NCI-H1048 (cell line): ENCODE results near the gene ARHGEF10L.
"Not testable (repeated sequence)": the region's sequence is repeated elsewhere in the genome, so short reads cannot be mapped to it uniquely, and the experiment has no call there.

ENCODE experiments used
- DNase-seq: peaks from one replicate; lab custom pipeline; 2025; lab: John Stamatoyannopoulos, UW

ARHGEF10L gene

GRCh38 chr1:17609529-17609928, 70.0 kb downstream of the ARHGEF10L start:
- DNase-seq: no peak

DNA sequence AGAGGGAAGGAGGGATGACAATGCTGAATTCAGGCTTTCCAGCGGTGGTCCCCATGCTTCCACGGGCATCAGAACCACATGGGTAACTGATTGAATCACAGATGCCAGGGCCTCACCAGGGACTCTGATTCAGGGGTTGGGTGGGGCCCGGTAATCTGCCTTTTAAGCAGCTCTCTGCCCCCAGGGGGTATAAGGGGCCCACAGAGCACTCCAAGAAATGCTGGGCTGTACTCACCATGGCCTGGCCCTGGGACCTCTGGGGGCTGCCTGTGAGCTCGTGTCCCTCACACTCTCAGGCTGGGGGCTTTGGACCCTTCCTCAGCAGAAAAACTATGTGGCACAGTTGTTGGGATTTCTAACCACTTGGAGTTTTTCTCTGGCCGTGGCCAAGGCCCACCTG, 70.6 kb downstream of the ARHGEF10L start:
- DNase-seq: no peak

DNA sequence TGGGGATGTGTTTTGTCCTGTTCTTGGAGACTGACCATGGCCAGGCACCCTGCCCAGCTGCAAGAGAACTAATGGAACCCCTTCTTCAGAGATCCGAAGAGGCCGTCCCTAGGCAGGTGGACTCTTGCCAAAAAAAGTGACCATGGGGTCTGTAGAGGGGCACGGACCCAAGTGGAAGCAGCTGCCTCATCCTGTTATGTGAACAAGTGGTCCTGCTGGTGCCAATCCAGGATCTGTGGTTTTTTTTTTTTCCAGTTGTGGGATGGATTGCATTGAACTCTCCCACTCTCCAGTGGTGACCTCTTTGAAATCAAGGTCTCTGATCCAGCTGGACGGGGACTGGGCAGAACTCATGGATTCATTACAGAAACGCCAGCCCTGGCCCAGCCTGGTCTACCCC, 71.2 kb downstream of the ARHGEF10L start:
- no peak for DNase-seq

DNA sequence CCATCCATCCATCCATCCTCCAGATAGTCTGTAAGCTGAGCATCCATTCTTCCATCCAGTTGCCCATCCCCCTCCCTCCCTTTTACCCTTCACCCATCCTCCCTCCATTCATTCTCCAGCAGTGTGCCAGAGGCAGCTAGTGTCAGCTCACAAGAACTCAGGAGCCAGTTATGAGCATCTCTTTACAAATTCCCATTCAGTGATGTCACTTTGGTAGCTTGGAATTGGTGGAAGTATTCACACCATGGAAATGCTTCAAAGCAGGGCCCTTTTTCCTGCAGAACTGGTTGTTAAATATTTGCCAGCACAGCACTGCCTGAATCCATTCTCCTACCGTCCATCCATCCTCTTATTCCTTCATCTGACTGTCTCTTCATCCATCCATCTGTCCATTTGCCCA, 72.5 kb downstream of the ARHGEF10L start:
- DNase-seq: no peak

DNA sequence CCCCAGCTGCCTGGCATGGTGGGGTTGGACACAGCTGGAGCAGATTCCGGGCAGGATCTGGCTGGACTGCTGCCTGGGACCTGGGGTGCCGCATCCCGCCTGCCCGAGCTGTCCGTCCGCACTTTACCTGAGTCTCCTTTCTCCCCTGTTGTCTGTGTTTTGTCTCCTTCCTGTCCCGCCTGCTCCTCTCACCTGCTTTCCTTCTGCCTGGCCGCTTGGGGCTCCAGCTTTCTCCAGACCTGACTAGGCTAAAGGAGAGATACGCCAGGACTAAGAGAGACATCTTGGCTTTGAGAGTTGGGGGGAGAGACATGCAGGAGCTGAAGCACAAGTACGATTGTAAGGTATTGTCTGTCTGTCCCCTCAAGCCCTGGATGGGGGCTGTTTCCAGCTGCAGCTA, 73.3 kb downstream of the ARHGEF10L start:
- DNase-seq: no peak

GRCh38 chr1:17614586-17614985, 75.1 kb downstream of the ARHGEF10L start:
- DNase-seq: no peak

DNA sequence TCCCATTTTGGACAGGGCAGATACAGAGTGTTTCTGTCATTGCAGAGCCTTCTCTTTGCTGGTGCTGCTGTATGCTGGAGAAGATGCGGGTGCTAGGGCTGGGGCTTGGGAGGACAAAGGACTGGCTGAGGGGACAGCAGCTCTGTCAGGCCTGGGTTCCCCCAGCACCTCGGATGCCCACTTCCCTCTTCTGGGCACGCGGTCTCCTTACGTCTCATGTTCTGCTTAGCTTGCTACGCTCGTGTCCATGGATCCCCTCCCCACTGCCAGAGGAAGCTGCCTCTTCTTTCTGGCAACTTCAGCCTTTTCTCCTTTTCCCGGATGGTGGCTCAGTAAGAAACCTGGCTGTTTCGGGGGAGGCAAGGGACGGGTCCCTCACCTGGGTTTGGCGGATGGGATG, 75.7 kb downstream of the ARHGEF10L start:
- no peak for DNase-seq

DNA sequence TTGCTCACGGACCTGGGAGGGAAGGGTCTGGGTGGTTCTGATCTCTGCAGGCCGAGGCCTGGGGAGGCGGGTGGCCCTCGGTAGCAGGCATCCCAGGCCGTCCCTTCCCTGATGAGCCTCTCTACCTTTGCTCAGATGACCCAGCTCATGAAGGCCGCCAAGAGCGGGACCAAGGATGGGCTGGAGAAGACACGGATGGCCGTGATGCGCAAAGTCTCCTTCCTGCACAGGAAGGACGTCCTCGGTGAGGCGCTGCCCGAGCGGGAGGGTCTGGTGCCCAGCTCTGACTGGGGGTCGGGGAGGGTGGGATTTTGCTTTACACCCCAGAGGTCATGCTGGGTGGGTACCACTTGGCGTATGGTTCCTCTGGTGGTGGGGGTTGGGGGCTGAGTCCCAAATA, 76.5 kb downstream of the ARHGEF10L start:
- DNase-seq: no peak

DNA sequence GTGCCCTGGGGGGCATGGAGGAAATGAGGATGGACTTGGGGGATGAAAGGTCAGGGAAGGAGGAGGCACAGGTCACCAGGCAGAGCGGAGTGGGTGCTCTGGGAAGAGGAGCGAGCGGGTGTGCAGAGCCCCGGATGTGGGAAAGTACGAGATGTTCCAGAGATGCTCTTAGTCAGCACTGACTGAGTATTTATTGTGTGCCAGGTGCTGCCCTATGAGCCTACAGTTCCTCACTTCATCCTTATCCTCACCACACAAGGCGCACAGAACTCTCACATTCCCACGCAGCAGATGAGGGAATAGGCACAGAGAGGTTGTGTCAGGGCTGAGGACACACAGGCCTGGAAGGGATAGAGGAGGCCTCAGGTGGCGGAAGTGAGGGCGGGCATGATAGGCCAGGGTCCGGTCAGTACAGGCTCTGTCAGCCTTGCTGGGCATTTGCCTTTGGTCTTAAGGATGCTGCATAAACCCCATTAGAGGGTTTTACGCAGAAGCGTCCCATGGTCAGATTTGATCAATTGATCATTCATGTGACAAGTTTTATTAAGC, 77.3 kb downstream of the ARHGEF10L start:
- no peak for DNase-seq

DNA sequence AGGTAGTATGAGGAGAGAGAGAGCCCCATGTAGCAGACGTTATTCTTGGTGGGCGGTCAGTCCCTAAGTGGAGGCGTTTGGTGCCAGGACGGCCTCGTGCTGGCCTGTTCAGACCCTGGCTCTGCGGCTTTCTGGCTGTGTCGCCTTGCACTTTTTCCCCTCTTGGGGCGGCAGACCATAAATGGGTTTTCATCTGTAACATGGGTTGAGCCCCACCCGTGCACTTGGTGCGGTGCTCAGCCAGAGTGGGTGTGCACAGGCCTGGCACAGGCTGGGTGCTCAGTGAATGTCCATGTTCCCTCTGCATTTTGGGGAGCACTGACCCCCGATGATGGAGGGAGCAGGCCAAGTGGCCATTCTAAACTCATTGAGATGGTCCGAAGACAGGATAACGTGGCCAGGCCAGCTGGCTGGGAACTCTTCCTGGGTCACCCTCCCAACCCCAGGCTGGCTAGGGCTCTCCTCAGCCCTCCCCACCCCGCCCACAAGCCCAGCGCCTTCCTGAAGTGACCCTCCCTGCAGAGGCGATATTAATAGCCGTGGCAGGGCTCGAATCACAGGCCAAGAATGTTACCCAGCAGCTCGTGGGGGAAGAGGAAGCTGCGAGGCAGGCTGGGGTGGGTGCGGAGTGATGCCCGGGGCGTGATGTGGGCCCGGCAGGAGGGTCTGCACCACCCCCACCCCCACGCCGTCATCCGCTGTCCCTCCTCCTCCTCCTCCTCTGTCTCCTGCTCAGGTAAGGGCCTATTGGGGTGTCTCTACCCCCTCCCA, 78.5 kb downstream of the ARHGEF10L start:
- DNase-seq: no peak

DNA sequence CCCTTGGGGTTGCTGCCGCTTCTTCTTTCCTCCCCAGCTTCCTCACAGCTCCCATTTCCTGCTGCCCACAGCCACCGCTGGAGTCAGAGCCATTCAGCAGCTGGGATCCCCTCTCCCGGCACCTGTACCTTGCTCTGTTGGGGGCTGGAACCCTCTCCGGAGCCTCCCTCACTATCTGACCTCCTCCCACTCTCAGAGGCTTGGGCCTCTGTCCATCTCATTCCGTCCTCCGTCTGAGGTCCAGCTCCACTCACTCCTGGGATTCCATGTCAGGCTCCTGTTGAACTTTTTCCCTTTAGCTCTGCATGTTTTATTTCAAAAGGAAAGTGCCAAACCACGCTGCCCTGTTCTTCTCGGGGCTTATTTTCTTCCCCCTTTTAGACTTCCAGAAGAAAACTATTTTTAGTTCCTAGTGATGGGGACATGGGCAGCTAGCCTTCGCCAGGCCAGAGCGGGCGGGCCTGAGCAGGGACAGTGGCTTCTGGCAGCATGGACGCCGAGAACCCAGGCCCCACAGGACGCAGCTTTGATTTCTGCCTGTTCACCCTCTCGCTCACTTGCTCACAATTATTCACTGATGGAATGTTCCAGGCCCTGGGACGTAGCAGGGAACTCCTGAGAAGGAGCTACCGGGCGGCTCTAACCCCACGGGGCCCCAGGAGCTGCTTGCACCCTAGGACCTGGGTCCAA, 79.2 kb downstream of the ARHGEF10L start:
- no peak for DNase-seq

- DNase-seq: no peak
Observed at GRCh38 chr1:17620448-17620847, 81.0 kb downstream of the ARHGEF10L start.

- no peak for DNase-seq
Observed at GRCh38 chr1:17621691-17622090, 82.2 kb downstream of the ARHGEF10L start.

DNA sequence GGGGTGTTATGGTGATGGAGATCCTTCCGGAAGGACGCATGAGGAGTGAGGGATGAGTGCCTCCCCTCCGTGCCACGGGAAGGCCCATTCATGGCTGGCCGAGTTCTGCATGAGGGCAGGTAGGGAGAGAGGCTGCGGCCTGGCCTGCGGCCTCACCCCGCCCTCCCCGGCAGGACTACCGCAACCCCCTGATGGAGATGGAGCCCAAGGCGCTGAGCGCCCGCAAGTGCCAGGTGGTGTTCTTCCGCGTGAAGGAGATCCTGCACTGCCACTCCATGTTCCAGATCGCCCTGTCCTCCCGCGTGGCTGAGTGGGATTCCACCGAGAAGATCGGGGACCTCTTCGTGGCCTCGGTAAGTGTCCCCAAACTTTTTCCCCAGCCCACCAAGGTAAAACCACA, 83.3 kb downstream of the ARHGEF10L start:
- no peak for DNase-seq

DNA sequence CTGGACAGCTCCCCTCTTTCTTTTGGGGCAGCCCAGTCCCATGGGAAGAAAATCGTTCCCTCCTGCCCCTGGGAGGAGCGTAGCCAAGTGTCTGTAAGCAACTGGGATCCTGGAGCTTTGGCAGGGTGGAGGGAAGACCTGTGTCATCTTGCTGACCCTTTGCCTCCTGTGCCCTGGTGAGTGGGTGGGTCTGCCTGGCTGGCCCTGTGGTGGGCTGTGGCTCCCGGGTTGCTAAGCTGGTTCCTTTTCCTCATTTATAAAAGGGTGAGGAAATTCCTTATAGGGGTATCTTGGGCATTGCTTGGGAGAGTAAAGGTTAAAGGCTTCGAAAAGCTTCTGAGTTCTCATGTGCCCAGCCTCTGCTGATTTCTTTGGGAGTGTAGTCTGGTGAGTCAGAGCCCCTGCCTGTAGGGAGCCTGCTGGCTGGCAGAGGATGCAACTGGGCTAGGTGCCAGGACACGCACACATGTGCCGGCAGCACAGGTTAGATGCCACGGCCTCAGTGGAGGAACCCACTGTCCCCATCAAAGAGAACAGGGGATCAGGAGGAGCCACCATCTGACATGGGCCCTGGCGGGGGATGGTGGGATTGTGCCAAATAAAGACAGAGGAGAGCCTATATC, 85.2 kb downstream of the ARHGEF10L start:
- DNase-seq: no peak

- no peak for DNase-seq
Observed at GRCh38 chr1:17627239-17628052, 87.9 kb downstream of the ARHGEF10L start.

GRCh38 chr1:17629046-17629445, 89.5 kb downstream of the ARHGEF10L start:
- DNase-seq: not testable (repeated sequence)

- no peak for DNase-seq
Observed at GRCh38 chr1:17629460-17629859, 90.0 kb downstream of the ARHGEF10L start.

GRCh38 chr1:17630048-17630830, 90.7 kb downstream of the ARHGEF10L start:
- no peak for DNase-seq

DNA sequence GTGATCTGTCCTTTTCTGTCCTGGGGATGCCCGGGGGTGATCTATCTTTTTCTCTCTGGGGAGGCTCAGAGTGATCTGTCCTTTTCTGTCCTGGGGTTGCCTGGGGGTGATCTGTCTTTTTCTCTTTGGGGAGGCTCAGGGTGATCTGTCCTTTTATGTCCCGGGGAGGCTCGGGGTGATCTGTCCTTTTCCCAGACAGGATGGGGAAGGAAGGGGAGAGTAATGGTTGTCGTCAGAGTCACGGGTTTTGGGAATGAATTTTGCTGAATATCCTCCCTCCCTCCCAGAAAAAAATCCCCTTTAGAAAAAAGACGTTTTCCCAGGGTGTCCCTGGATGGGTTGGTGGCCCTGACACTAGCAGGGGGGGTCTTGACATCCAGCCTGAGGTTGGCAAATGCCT, 91.5 kb downstream of the ARHGEF10L start:
- DNase-seq: no peak

DNA sequence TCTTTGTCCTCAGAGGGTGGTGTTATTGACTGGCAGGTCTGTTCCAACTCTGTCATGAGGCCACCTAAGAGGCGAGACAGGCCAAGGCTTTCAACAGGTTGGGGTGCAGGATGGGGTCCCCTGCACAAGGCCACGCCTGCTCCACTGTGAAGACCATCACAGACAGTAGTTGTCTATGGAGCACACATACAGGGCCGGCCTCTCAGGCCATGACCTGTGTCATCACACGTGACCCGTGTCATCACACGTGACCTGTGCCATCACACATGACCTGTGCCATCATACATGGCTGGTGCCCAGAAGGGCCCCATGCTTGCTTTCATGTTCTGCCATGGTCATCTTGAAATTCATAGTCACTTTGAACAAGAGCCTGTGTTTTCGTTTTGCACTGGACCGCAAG, 91.9 kb downstream of the ARHGEF10L start:
- no peak for DNase-seq
